Measurements from ENCODE around the gene C1QL1.

- TF ChIP-seq CTCF (IDR thresholded peaks at IDR 0.05; ENCODE audit: poor library complexity, severe bottlenecking), result no peak
- TF ChIP-seq EP300 (conservative IDR thresholded peaks at IDR 0.05; ENCODE audit: poor library complexity, severe bottlenecking), result no peak
Measured at GRCh38 chr17:44977814-44978550, 9.9 kb upstream of the C1QL1 start.

Data from neural cell (in vitro differentiated cells).